H1 (cell line): ENCODE data around the gene FBLIM1. TPM values are rescaled to one million over a fixed set of nuclear protein-coding genes. Genes with fewer than 3 reads are reported as not detected.

ENCODE experiments used
- CTCF ChIA-PET: fragments of 300-600 bp; sonication (Branson Sonifier 250); formaldehyde crosslinking; loops from one replicate; lab custom pipeline; 2021; ENCODE audit not compliant: partially characterized antibody; lab: Charles Lee
- POLR2A ChIA-PET: fragments of 300-600 bp; sonication (Branson Sonifier 250); formaldehyde crosslinking; loops from one replicate; lab custom pipeline; 2021; ENCODE audit warnings: inconsistent platforms; ENCODE audit not compliant: partially characterized antibody; lab: Charles Lee
- DNase-seq, 2 experiments: peaks; one replicate each; pipeline versions ENCODE4 v3.0.0 to v3.0.0-alpha.2; 2010 to 2022; ENCODE audit warnings: low spot score in 2 of 2, low read depth in 1 of 2, mixed read lengths in 1 of 2
- FAIRE-seq: peaks from 2 replicates; lab custom pipeline; 2011; peaks lifted over from hg19 to GRCh38; lab: Jason Lieb, UNC
- H2AFZ ChIP-seq: 2 replicates; pipeline ENCODE4 v1.8.1; 2012; ENCODE audit warnings: low read length, inconsistent platforms
- H2AK5ac ChIP-seq: 2 replicates; pipeline ENCODE4 v1.6.1; 2013; ENCODE audit warnings: low read depth, low read length
- H2BK120ac ChIP-seq: replicated peaks from 2 replicates; pipeline ENCODE3; 2013; ENCODE audit warnings: low read depth, low read length, inconsistent platforms
- H2BK12ac ChIP-seq: 2 replicates; pipeline ENCODE4 v1.6.1; 2013; ENCODE audit warnings: low read depth, low read length
- H2BK15ac ChIP-seq: 2 replicates; pipeline ENCODE4 v1.6.1; 2013; ENCODE audit warnings: low read length
- H2BK20ac ChIP-seq: 2 replicates; pipeline ENCODE4 v1.6.1; 2013; ENCODE audit warnings: low read length
- H2BK5ac ChIP-seq: 2 replicates; pipeline ENCODE4 v1.6.1; 2013; ENCODE audit warnings: low read depth, low read length
- H3K14ac ChIP-seq: 2 replicates; pipeline ENCODE4 v1.6.1; 2013; ENCODE audit warnings: inconsistent platforms; ENCODE audit not compliant: insufficient read length
- H3K18ac ChIP-seq: 2 replicates; pipeline ENCODE4 v1.6.1; 2013; ENCODE audit warnings: low read length; ENCODE audit errors: extremely low read depth
- H3K23ac ChIP-seq: 2 replicates; pipeline ENCODE4 v1.6.1; 2013; ENCODE audit warnings: inconsistent platforms; ENCODE audit not compliant: insufficient read length
- H3K23me2 ChIP-seq: 2 replicates; pipeline ENCODE4 v1.6.1; 2013; ENCODE audit warnings: low read depth, low read length
- H3K27ac ChIP-seq: 2 replicates; pipeline ENCODE4 v1.6.1; 2011; ENCODE audit warnings: low read depth, low read length, inconsistent platforms
- H3K27me3 ChIP-seq, 4 experiments: replicated peaks in 1 of 4; 1 replicate in 1 of 4; 2 replicates in 3 of 4; pipeline versions ENCODE4 v1.6.1 to v1.8.1; 2011 to 2013; ENCODE audit warnings: low read length in 3 of 4, mild to moderate bottlenecking in 3 of 4, inconsistent platforms in 2 of 4, mixed read lengths in 2 of 4, moderate library complexity in 1 of 4; ENCODE audit not compliant: control insufficient read depth in 3 of 4, insufficient read depth in 3 of 4; ENCODE audit errors: extremely low read depth in 1 of 4
- H3K36me3 ChIP-seq, 4 experiments: 2 replicates each; pipeline versions ENCODE4 v1.6.1 to v1.8.1; 2011 to 2013; ENCODE audit warnings: mild to moderate bottlenecking in 4 of 4, low read length in 3 of 4, moderate library complexity in 2 of 4, control low read depth in 1 of 4, inconsistent platforms in 1 of 4; ENCODE audit not compliant: insufficient read depth in 4 of 4, control insufficient read depth in 2 of 4
- H3K4ac ChIP-seq: replicated peaks from 2 replicates; pipeline ENCODE3; 2013; ENCODE audit warnings: low read length, low read depth, mixed read lengths, inconsistent platforms; ENCODE audit not compliant: insufficient read length
- H3K4me1 ChIP-seq, 4 experiments: replicated peaks in 1 of 4; 1 replicate in 1 of 4; 2 replicates in 3 of 4; pipeline versions ENCODE4 v1.6.1 to v1.8.1; 2011 to 2013; ENCODE audit warnings: low read length in 3 of 4, inconsistent platforms in 2 of 4, mixed read lengths in 1 of 4; ENCODE audit not compliant: insufficient read depth in 4 of 4, control insufficient read depth in 3 of 4
- H3K4me2 ChIP-seq, 2 experiments: 2 replicates each; pipeline versions ENCODE4 v1.6.1 to v1.8.1; 2011 to 2013; ENCODE audit warnings: low read depth in 2 of 2, low read length in 2 of 2, control low read depth in 1 of 2, inconsistent platforms in 1 of 2, mild to moderate bottlenecking in 1 of 2; ENCODE audit not compliant: insufficient read depth in 1 of 2
- H3K4me3 ChIP-seq, 4 experiments: fragments of 200-600, 300-600 bp in 1 of 4; sonication (generic), shearing (Covaris generic), sonication (Bioruptor Twin) in 1 of 4; 2 replicates each; pipeline versions ENCODE4 v1.5.1 to v1.8.1; 2011 to 2016; ENCODE audit warnings: low read length in 4 of 4, low read depth in 3 of 4, control low read depth in 2 of 4, inconsistent platforms in 2 of 4, mild to moderate bottlenecking in 2 of 4, mixed read lengths in 1 of 4, moderate library complexity in 1 of 4; ENCODE audit not compliant: insufficient read depth in 2 of 4; ENCODE audit errors: extremely low read depth in 1 of 4
- H3K56ac ChIP-seq: replicated peaks from 2 replicates; pipeline ENCODE3; 2013; ENCODE audit warnings: low read depth, mild to moderate bottlenecking, mixed read lengths, low read length, inconsistent platforms; ENCODE audit not compliant: insufficient read length
- H3K79me1 ChIP-seq: 2 replicates; pipeline ENCODE4 v1.6.1; 2013; ENCODE audit warnings: low read depth, low read length, control low read depth
- H3K79me2 ChIP-seq, 2 experiments: 2 replicates each; pipeline versions ENCODE4 v1.6.1 to v1.8.1; 2012 to 2013; ENCODE audit warnings: low read length in 2 of 2, mild to moderate bottlenecking in 2 of 2, inconsistent platforms in 1 of 2; ENCODE audit not compliant: insufficient read depth in 2 of 2, control insufficient read depth in 1 of 2
- H3K9ac ChIP-seq, 4 experiments: replicated peaks in 1 of 4; 1 replicate in 1 of 4; 2 replicates in 3 of 4; pipeline versions ENCODE4 v1.6.1 to v1.8.1; 2011 to 2013; ENCODE audit warnings: low read depth in 3 of 4, low read length in 3 of 4, control low read depth in 2 of 4, mild to moderate bottlenecking in 2 of 4, moderate library complexity in 2 of 4, inconsistent platforms in 1 of 4; ENCODE audit errors: extremely low read depth in 1 of 4
- H3K9me3 ChIP-seq, 2 experiments: 2 replicates each; pipeline versions ENCODE4 v1.6.1 to v1.8.1; 2012 to 2013; ENCODE audit warnings: mild to moderate bottlenecking in 2 of 2, moderate library complexity in 2 of 2, control low read depth in 1 of 2, inconsistent platforms in 1 of 2, low read depth in 1 of 2, low read length in 1 of 2, mixed read lengths in 1 of 2; ENCODE audit not compliant: insufficient read depth in 2 of 2
- H4K20me1 ChIP-seq, 2 experiments: replicated peaks in 1 of 2; 2 replicates each; pipeline versions ENCODE3 to v1.8.1; 2011 to 2013; ENCODE audit warnings: inconsistent platforms in 2 of 2, low read length in 2 of 2, mild to moderate bottlenecking in 1 of 2; ENCODE audit not compliant: insufficient read depth in 2 of 2, control insufficient read depth in 1 of 2
- H4K5ac ChIP-seq: 2 replicates; pipeline ENCODE4 v1.6.1; 2013; ENCODE audit warnings: low read length, low read depth, mixed read lengths, inconsistent platforms; ENCODE audit not compliant: insufficient read length
- H4K8ac ChIP-seq: 2 replicates; pipeline ENCODE4 v1.8.0; 2013; ENCODE audit warnings: mild to moderate bottlenecking, moderate library complexity, low read length, inconsistent platforms; ENCODE audit not compliant: insufficient read depth; ENCODE audit errors: extremely low read depth
- H4K91ac ChIP-seq: replicated peaks from 2 replicates; pipeline ENCODE3; 2013; ENCODE audit warnings: low read length, mixed read lengths, inconsistent platforms; ENCODE audit not compliant: insufficient read length
- E2F6 ChIP-seq: IDR thresholded peaks from 2 replicates; pipeline ENCODE4 v1.6.1; 2012; ENCODE audit warnings: inconsistent platforms
- HDAC6 ChIP-seq: IDR thresholded peaks from one replicate; pipeline ENCODE4 v1.7.1; 2012; ENCODE audit warnings: low read depth, mild to moderate bottlenecking, inconsistent platforms, low read length, moderate library complexity
- NANOG ChIP-seq: IDR thresholded peaks from 2 replicates; pipeline ENCODE4 v1.6.1; 2011; ENCODE audit warnings: low read length, low read depth, mild to moderate bottlenecking, inconsistent platforms; ENCODE audit not compliant: insufficient read depth, poor library complexity, severe bottlenecking
- PHF8 ChIP-seq: fragments of 200-600 bp; sonication (generic); conservative IDR thresholded peaks from 2 replicates; pipeline ENCODE4 v1.7.1; 2012; ENCODE audit warnings: low read depth, mild to moderate bottlenecking, inconsistent platforms, low read length, moderate library complexity
- POLR2A ChIP-seq, 2 experiments: IDR thresholded peaks; 1 replicate in 1 of 2; 2 replicates in 1 of 2; pipeline ENCODE4 v1.6.1; 2011; ENCODE audit warnings: low read depth in 2 of 2, low read length in 2 of 2, mild to moderate bottlenecking in 2 of 2; ENCODE audit errors: control extremely low read depth in 1 of 2
- SIN3A ChIP-seq, 2 experiments: IDR thresholded peaks in 1 of 2; conservative IDR thresholded peaks in 1 of 2; 2 replicates each; pipeline ENCODE4 v1.6.1; 2011 to 2012; ENCODE audit warnings: low read length in 2 of 2, improper control_type of control experiment in 1 of 2, low read depth in 1 of 2, mild to moderate bottlenecking in 1 of 2
- SP4 ChIP-seq: IDR thresholded peaks from 2 replicates; pipeline ENCODE4 v1.6.1; 2012; ENCODE audit warnings: low read length, inconsistent platforms
- TBP ChIP-seq: IDR thresholded peaks from 2 replicates; pipeline ENCODE4 v1.6.1; 2011; ENCODE audit warnings: low read depth, low read length, improper control_type of control experiment
- WGBS, 2 experiments: shearing (Covaris generic) in 1 of 2; methylation state at CpG; one replicate each; pipeline versions ENCODE4 v1.1.6 to v1.1.7; 2013 to 2015; ENCODE audit warnings: low lambda C conversion rate in 2 of 2, mixed read lengths in 2 of 2, inconsistent platforms in 1 of 2, low coverage in 1 of 2, missing lambda C conversion rate in 1 of 2; ENCODE audit not compliant: insufficient replicate concordance in 2 of 2, insufficient coverage in 1 of 2, insufficient read length in 1 of 2; ENCODE audit errors: extremely low coverage in 1 of 2, missing lambda C conversion rate in 1 of 2; 5-methylcytosine and 5-hydroxymethylcytosine counted together
- polyA plus RNA-seq, 7 experiments: library from polyadenylated mRNA; depleted of rRNA in 3 of 7; stranded (reverse) in 5 of 7; unstranded in 2 of 7; fragments of >200 nt in 5 of 7; fragments of 200-250 nt in 2 of 7; gene quantifications; 1 replicate in 5 of 7; 2 replicates in 1 of 7; 4 replicates in 1 of 7; pipeline versions ENCODE4 v1.2.1 to v1.2.3, GENCODE V29; 2011 to 2013; ENCODE audit warnings: missing spikeins in 2 of 7, mixed read lengths in 2 of 7
- total RNA-seq: library from RNA; stranded (reverse); fragmentation: NEBNext Ultra II Directional; extraction: Animal tissue kit (Norgen Biotek cat#: 25700); gene quantifications from 2 replicates; pipeline ENCODE4 v1.2.1, GENCODE V29; 2021

The FBLIM1 gene
- total and polyA plus RNA-seq, 2 of the 8 experiments (the other 6 are each of a cell fraction or from before 2014, with no cell fraction given) = 66.6 to 66.7 TPM

- Histone ChIP-seq H2BK15ac (peak overlapping the region; percentile 19; the same call in 1 of the 2 replicates), H3K56ac (peak overlapping the region; percentile 97), H3K4me1 (peaks cover 0 to 14% (median under 1%) of the 10 kb centered on the region in 4 experiments; a peak in 4 of 7 replicates), H3K27ac (peak overlapping the region; percentile 98), H3K27me3 (no peaks in the 10 kb centered on the region), H2AK5ac (peak overlapping the region; percentile 68; the same call in 1 of the 2 replicates), H2BK20ac (no peak overlapping the region), H3K9ac (peak overlapping the region; percentile 92 to 96 (median 94)), H3K4me3 (peak overlapping the region; percentile 68 to 80 (median 71)), H2AFZ (no peak overlapping the region), H4K20me1 (no peaks in the 10 kb centered on the region), H2BK120ac (peak overlapping the region; percentile 88), H4K5ac (peak overlapping the region; percentile 99), H3K23me2 (peaks cover 10% of the 10 kb centered on the region), H3K36me3 (no peaks in the 10 kb centered on the region), H4K91ac (peak overlapping the region; percentile 100), H3K4me2 (peak overlapping the region; percentile 79 to 94), H3K79me1 (0 out of 2 replicates have a peak, but pooled peaks cover 3% of the 10 kb centered on the region), H3K18ac (peak overlapping the region; percentile 99), H3K14ac (peak overlapping the region; percentile 98), H3K9me3 (no peaks in the 10 kb centered on the region), H3K4ac (peak overlapping the region; percentile 100), H2BK5ac (peak overlapping the region; percentile 98), H4K8ac (peak overlapping the region; percentile 100), H3K23ac (no peak overlapping the region), H3K79me2 (no peaks in the 10 kb centered on the region), H2BK12ac (peak overlapping the region; percentile 98)
- POLR2A ChIA-PET = interaction anchor here (1.0 to 5.2 kb wide), 7 partner anchors 13 to 51 kb away, joined by 4 to 87 read pairs (median 11); partner anchors contain the start of gene SPEN
- DNase-seq = no peak
- FAIRE-seq = no peak
- CTCF ChIA-PET = interaction anchor here (0.6 kb wide), 1 partner anchor 121 kb away, joined by 3 read pairs; no protein-coding TSS in a partner anchor
- WGBS, 2 experiments = 2% methylated on average over 37 of the region's 37 CpGs; no CpG with 5 or more reads in 1 of the 2 experiments
- TF ChIP-seq SP4 = 0 out of 2 replicates have a peak, but pooled peaks have one; percentile 1
- TF ChIP-seq SIN3A (conservative IDR thresholded peaks at IDR 0.05 in 1 of 2, IDR thresholded peaks at IDR 0.05 in 1 of 2; ENCODE audit: low read depth in 1 of 2, low read length in 2 of 2) = no peak
- TF ChIP-seq NANOG = no peak
- 0 out of 2 replicates have a peak, but pooled peaks have one; percentile 1 for TF ChIP-seq TBP
- peak; percentile 18; the same call in 1 of the 2 replicates for TF ChIP-seq PHF8
- peak; percentile 63; the same call in 1 of the 2 replicates for TF ChIP-seq E2F6
- TF ChIP-seq HDAC6 = no peak
- peak in 1 of 2 experiments; percentile 6; a peak in 1 of 3 replicates for TF ChIP-seq POLR2A (IDR thresholded peaks at IDR 0.05; ENCODE audit: control extremely low read depth in 1 of 2, low read depth in 2 of 2, low read length in 2 of 2)
Observed at GRCh38 chr1:15835205-15835740, 76.7 kb downstream of the FBLIM1 start.
